ENCODE data around the gene PRKRA.

PRKRA gene

DNA sequence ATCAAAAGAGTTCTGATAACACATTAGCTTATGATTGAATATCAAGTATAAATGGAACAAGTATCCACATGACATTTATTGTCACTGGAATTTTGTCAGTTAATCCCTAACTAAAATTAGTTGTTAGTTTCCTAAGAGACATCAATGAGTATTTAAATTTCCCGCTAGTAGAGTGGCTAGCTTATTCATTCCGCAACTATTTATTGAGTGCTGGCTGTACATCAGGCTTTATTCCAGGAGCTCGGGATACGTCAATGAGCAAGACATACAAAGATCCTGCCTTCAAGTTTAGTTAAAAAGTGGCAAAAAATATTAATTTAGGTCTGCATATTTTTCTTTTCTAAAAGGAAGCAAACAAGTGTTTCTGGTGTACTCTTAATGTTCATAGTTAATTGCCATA, 59.3 kb downstream of the PRKRA start:
- DNase-seq (ENCODE audit: low read depth), result no peak

DNA sequence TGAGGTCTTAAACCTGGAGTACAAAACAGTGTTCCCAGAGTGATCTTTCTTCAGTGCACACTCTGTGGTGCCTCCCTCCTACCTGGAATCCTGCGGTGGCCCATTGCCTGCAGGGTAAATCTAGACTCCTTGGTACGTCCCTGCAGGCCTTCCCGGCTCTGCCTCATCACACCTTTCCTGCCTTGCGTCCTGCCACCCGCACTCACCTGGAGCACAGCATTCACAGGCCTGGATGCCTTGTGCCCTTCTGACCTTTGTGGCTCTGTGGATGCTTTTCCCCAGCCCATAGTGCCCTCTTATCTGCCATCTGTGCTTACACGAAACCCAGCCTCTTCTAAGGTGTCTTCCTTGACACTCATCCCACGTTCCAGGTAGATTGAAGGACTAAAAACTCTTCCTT, 62.7 kb downstream of the PRKRA start:
- H3K4me3 ChIP-seq (ENCODE audit: low read length), result no peak overlapping the region
- TF ChIP-seq, protein P1, sequence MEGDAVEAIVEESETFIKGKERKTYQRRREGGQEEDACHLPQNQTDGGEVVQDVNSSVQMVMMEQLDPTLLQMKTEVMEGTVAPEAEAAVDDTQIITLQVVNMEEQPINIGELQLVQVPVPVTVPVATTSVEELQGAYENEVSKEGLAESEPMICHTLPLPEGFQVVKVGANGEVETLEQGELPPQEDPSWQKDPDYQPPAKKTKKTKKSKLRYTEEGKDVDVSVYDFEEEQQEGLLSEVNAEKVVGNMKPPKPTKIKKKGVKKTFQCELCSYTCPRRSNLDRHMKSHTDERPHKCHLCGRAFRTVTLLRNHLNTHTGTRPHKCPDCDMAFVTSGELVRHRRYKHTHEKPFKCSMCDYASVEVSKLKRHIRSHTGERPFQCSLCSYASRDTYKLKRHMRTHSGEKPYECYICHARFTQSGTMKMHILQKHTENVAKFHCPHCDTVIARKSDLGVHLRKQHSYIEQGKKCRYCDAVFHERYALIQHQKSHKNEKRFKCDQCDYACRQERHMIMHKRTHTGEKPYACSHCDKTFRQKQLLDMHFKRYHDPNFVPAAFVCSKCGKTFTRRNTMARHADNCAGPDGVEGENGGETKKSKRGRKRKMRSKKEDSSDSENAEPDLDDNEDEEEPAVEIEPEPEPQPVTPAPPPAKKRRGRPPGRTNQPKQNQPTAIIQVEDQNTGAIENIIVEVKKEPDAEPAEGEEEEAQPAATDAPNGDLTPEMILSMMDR (conservative IDR thresholded peaks at IDR 0.05; ENCODE audit: low read length), result no peak
- DNase-seq (ENCODE audit: low read depth), result no peak

More for the DNA sequence above, 59.3 kb downstream of the PRKRA start:
- TF ChIP-seq, protein P1 (conservative IDR thresholded peaks at IDR 0.05; ENCODE audit: low read length), result no peak
- no peak overlapping the region for H3K4me3 ChIP-seq (ENCODE audit: low read length)

DNA sequence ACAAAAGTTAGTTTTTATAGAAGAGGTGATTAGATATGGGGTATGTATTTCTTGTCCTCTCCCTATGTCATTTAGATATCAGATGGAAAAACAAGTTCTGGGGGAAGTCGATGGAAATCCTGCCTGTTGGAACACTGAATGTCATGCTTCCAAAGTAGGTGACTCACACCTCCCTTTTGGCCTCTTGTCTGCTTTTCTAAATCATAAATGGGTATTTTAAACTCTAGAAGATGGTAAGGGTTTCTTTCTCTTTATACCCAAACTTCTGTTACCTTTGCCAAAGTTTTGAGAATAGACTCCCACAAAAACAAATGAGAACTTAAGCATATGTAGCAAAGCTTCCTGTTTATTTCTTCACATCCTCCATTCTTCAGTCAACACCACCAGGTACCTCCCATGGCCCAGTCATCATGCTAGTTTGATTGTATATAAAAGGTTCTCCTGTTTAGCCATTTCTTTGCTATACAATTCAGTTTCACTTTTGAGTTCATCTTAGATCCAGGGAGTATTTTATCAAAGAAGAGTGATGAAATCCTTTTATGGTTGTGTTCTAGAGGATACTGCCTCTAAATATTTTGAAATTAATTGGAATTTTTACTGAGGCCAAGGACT, 63.9 kb downstream of the PRKRA start:
- no peak overlapping the region for H3K4me3 ChIP-seq (ENCODE audit: low read length)
- TF ChIP-seq, protein P1 (conservative IDR thresholded peaks at IDR 0.05; ENCODE audit: low read length), result no peak
- DNase-seq (ENCODE audit: low read depth), result no peak

DNA sequence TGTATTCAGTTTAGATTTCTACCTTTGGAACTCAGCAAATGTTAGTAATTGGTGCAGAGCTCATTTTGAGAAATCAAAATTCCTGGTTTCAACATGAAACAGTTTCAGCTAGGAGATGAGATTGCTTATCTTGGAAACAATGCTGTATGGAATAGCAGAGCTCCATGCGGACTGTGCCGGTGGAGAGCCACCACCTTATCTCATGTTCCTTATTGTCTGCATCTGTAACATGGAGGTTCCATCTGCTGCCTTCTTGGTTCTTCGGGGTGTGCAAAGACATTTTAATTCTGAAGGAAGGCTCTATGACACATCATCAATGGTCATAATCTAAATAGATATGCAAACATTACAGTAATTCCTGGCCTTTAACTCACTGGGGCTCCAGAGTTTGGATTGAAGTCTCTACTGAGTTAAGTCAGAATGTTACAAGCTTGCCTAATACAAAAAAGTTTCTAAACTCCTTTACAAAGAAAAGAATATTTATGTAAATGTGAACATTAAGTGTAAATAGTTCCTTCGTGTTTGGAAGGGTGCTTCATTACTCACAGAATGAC, 65.3 kb downstream of the PRKRA start:
- DNase-seq (ENCODE audit: low read depth), result no peak
- H3K4me3 ChIP-seq (ENCODE audit: low read length), result no peak overlapping the region
- TF ChIP-seq, protein P1 (conservative IDR thresholded peaks at IDR 0.05; ENCODE audit: low read length), result no peak

DNA sequence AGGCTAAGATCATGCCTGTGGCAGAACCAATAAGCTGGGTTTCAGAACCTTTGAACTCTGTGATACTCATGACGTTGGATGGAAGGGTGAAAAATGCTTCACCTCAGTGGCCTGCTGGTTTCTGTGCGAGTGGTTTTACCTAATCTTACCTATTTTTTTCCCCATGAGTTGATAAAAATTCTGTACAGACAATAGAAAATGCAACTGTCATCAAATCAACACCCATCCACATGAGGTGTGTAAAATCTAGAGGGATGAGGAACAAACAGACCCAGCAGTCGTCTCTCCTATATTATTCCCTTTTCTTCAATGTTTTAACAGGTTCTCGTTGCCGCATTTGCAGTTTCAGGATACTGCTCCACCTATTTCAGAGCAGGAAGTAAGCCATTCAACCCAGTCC, 67.3 kb downstream of the PRKRA start:
- DNase-seq (ENCODE audit: low read depth), result no peak
- TF ChIP-seq, protein P1 (conservative IDR thresholded peaks at IDR 0.05; ENCODE audit: low read length), result no peak
- H3K4me3 ChIP-seq (ENCODE audit: low read length), result no peak overlapping the region

Measured in AG10803 (cell line).